ENCODE data around the gene OR5H2.
"Not testable (repeated sequence)": the region's sequence is repeated elsewhere in the genome, so short reads cannot be mapped to it uniquely, and the experiment has no call there.

The OR5H2 gene

DNA sequence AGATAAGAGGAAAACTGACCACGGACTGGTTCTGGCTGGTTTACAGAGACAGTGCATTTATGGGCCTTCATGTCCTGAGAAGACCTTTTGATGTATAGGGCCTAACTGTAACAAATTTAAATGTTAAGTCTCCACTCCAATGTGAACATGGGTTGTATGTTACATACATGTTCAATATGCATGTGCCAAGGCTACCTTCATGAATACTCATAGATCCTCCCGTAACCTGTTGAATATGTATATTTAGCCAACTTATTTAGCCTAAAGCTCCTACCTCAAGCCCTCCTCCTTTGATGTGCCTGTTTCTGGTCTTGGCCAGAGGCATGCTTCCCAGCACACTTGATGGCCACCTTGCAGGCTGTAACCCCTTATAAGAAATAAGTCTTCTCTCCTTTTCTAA, at the start of gene OR5H2:
OR5H2 (plus strand) TSS at position 301 of the 400 bp plus-strand sequence. CDS start 398 bp downstream, outside the sequence.
- DNase-seq (ENCODE audit: low read depth in 2 of 2) = no peak

DNA sequence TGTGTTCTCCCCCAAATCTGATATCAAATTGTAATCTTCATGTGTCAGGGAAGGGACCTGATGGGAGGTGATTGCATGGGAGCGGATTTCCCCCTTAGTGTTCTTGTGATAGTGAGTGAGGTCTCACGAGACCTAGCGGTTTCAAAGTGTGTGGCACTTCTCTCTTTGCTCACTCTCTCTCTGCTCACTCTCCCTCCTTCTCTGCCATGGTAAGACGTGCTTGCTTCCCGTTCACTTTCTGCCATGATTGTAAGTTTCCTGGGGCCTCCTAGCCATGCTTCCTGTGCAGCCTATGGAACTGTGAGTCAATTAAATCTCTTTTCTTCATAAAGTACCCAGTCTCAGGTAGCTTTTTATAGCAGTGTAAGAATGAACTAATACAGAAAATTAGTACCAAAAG, 48.8 kb upstream of the OR5H2 start:
- no peak for DNase-seq (ENCODE audit: low read depth in 2 of 2)

DNA sequence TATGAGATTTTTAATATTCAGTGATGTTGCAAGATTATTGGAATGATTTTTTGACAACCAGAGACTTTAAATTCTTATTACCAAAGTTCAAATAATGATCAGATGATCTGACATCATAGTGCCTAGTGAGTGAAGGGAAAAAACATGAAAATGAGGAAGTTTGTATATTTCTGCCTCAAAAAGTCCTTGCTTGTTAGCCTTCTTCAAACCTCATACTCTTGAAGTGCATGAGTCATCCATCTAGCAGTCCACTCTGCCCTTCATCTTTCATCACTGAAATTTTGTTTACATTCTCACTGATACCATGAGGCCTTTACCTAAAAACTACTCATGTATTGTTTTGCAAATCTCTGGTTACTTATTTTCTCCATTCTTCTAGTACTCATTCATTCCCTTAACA, 42.2 kb upstream of the OR5H2 start:
- DNase-seq (ENCODE audit: low read depth in 2 of 2) = no peak

DNA sequence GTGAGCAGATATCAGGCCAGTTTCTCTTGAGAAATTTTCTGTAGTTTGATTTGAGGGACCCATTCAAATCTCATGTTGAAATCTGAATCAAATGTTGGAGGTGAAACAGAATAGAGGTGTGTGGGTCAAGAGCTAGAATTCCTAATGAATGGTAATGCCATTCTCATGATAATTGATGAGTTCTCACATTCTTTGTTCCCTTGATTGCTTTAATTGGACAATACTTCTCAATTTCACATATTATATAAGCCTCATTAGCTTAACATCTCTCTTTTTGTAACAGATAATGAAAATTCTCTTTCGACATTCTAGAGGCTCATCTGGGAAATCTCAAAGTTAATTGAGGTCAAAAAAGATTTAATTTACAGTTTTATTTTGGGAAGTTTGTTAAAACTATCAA, 40.1 kb upstream of the OR5H2 start:
- no peak for DNase-seq (ENCODE audit: low read depth in 2 of 2)

DNA sequence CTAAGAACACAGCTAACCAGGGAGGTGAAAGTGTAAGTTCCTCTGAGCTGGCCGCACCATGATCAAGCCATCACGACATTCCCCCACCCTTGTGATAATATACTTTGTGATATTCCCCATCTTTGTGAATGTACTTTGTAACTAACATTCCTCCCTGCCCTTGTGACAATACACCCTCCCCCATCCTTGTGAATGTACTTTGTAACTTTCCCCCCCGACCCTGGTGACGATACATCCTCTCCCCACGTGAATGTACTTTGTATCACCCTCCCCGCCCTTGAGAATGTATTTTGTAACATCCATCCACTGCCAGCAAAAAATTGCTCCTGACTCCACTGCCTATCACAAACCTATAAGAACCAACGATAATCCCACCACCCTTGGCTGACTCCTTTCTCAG, 38.5 kb upstream of the OR5H2 start:
- no peak for DNase-seq (ENCODE audit: low read depth in 2 of 2)

DNA sequence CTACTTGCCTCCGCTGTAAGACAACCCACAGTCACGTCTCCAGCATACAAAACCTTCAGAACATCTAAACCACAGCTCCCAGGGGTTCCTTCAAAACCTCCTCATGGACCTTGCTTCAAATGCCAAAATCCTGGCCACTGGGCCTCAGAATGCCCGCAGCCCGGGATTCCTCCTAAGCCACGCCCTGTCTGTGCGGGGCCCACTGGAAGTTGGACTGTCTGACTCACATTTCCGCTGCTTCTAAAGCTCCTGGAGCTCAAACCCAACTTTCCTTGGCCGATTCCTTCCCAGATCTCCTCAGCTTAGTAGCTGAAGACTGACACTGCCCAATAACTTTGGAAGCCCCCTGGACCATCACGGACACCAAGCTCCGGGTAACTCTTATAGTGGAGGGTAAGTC, 36.2 kb upstream of the OR5H2 start:
- DNase-seq (ENCODE audit: low read depth in 2 of 2) = no peak

GRCh38 chr3:98256026-98256425, 26.3 kb upstream of the OR5H2 start:
- DNase-seq (ENCODE audit: low read depth in 2 of 2) = not testable (repeated sequence)

DNA sequence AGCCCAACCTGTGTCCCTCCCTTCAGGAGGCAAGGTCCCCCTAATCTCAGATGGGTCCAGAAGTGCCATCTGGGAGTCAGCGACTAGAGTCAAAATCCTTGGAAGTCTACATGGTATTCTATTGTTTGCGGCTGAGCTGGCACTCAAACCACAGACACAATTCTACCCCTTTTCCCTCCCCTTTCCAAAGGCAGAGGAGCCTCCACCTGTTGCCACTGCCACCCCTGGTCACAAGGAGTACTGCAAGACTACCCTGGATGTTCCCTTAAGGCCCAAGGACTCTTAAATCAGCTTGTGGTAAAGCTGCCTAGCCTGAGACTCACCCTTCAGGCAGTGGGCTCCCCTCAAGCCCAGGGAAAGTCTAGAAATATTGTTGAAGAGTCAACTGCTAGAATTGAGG, 22.6 kb upstream of the OR5H2 start:
- no peak for DNase-seq (ENCODE audit: low read depth in 2 of 2)

- DNase-seq (ENCODE audit: low read depth in 2 of 2) = no peak
Observed at GRCh38 chr3:98262046-98262445, 20.3 kb upstream of the OR5H2 start.

GRCh38 chr3:98263944-98264343, 18.4 kb upstream of the OR5H2 start, which contains the start of gene OR5H6:
Gene OR5H6, plus strand, starts transcription at chr3:98264244. Its CDS starts 89 bp downstream, at chr3:98264333.
- DNase-seq (ENCODE audit: low read depth in 2 of 2) = no peak

DNA sequence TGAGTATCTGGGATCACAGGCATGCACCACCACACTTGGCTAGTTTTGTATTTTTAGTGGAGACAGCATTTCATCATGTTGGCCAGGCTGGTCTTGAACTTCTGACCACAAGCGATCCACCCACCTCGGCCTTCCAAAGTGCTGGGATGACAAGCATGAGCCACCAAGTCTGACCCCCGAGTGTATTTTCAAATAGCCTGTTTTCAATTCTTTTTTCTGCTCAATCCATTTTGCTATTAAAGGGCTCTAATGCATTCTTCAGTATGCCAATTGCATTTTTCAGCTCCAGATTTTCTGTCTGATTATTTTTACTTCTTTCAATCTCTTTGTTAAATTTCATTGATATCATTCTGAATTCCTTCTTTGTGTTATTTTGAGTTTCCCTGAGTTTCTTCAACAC, 12.5 kb upstream of the OR5H2 start:
- no peak for DNase-seq (ENCODE audit: low read depth in 2 of 2)

DNA sequence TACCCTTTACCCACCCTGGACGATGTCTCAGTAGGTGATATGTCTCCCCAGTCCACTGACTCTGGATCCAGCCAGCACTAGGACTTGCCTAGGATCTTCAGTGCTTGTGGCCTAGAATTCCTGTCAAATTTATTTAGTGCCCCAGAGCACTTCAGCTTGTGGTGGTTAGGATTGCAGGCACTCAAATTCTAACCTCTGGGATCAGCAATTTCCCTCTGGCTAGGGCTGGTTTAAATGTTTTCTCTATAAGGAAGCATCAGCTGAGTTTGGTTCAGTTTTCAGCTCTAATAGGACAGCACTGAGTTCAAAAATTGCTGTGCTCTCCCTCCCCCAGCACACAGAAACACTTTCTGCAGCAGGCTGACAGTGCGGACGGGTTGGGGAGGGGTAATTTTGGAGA, 10.2 kb upstream of the OR5H2 start:
- DNase-seq (ENCODE audit: low read depth in 2 of 2) = no peak

DNA sequence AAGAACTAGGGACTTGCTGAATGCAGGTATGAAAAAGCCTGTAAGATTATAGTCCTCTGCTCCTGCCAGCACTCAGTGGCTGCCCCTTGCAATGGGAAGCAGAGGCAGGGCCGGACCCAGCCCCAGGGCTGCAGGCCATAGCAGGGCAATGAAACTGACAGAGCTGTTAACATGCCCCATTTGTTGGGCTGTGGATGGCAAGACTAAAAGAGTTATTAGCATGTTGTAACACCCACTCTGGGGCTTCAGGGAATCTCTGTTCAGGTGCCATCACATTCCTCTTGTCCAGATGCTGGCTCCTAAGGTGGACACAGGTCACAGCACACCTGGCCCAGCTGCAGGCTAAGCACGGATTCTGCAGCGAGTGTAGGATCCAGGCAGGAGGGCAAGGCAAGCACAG, 7.4 kb upstream of the OR5H2 start:
- no peak for DNase-seq (ENCODE audit: low read depth in 2 of 2)

GRCh38 chr3:98290916-98291315, 8.6 kb downstream of the OR5H2 start:
- DNase-seq (ENCODE audit: low read depth in 2 of 2) = no peak

DNA sequence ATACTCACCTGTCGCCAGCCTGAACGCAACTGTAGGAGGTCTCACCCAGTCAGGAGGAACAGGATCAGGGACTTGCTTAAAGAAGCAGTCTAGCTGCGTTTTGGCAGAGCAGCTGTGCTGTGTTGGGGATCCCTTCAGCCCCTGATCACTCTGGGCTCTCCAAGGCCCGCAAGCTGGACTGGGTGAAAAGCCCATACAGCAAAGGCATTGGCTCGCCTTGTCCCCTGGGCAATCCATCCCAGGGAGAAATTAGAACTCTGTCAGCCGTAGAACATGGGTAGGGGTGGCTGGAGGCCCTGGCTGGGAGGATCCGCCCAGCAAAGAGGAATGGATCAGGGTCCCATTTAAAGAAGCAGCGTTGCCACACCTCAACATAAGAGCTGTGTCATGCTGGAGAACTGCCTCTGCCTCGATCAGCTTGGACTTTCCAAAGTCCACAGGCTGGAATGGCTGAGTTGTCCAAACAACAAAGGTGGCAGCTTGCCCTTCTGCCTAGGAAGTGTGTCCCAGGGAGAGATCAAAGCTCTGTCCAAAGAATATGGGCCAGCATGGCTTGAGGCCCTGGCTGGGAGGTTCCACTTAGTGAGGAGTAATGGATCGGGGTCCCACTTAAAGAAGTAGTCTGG, 9.1 kb downstream of the OR5H2 start:
- no peak for DNase-seq (ENCODE audit: low read depth in 2 of 2)

- DNase-seq (ENCODE audit: low read depth in 2 of 2) = no peak
Observed at GRCh38 chr3:98322101-98322500, 39.8 kb downstream of the OR5H2 start.

DNA sequence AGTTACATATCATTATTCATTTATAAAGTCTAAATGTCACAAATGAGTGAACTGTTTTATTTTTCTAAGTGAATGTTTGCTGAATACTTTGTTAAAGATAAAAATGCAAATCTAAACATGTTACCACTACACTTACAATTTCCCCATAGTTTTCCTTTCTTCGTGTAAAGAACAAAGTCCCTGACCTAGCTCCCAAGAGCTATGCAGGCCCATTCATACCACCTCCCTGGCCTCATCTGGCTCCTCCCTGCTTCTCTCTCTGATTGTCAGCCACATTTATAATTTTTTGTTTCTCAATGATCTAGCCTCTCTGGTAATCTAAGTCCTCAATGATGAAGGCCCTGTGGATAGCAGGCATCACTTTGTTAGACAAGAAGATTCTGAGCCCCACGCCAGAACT, 40.4 kb downstream of the OR5H2 start:
- DNase-seq (ENCODE audit: low read depth in 2 of 2) = no peak

DNA sequence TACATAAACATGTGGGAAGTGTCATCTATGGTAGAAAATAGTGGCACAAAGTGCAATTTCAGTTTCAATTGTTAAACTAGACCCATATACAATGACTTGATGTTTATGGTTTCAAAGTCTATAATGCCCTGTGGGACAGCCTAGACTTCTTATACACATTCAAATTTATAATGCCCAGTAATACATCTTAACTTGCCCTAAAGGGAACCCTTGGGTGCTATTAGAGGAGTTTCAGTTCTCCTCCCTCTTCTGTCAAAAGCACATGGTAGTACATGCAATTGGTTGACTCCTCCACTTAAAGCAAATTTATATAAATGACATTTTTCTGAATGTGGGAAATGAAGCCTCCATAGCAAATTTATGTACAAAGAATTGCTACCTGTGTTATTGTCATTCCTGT, 41.1 kb downstream of the OR5H2 start:
- DNase-seq (ENCODE audit: low read depth in 2 of 2) = no peak

DNA sequence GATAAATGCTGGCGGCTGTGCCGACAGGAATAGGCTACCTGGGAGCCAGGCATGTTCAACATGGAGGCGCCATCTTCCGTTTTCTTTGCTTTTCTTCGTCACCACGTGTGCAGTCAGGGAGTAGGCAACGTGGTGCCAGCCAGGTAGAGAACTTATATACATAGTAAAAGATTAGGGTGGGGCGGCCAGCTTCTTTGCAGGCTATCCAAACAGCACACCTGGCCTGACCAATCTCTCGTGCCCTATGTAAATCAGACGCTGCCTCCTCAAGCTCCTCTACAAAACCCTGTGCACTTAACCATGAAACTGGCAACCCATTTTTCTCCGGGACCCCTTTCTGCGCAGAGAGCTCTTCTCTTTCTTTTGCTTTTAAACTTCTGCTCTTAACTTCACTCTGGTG, 42.8 kb downstream of the OR5H2 start:
- no peak for DNase-seq (ENCODE audit: low read depth in 2 of 2)

DNA sequence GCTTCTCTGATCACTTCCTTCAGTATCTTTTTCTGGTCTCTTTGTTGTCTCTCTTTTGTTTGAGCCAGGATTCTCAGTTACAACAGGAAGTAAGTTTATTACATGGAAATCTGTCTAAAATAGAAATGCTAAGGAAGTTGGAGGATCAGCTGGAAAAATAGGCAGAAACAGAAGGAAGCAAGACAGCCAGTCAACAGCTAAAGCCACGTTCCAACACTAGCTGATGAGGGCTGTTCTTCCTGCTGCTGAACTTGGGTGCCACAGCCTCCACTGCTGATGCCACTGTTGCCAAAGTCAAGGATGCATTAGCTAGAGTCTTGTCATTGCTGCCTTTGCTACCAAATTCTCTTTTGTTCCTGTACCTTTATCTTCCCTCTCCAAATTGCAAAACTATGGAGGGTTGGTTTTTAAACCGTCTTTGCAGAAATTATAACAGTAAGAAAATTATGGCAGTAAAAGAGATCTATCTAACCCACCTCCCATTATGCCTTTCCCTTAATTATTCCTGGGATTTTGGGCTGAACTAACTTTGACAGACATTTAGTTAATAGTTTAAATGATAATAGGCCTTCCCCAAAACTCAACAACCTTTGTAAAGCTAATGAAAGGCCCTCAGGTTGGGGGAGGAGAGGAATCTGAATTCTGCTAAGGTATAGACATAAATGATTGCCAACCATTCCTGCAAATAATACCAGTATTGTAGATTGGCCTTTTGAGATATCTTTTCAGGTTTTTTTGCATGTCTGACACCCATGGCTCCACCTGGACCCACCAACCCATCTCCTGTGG, 44.0 kb downstream of the OR5H2 start:
- no peak for DNase-seq (ENCODE audit: low read depth in 2 of 2)

DNA sequence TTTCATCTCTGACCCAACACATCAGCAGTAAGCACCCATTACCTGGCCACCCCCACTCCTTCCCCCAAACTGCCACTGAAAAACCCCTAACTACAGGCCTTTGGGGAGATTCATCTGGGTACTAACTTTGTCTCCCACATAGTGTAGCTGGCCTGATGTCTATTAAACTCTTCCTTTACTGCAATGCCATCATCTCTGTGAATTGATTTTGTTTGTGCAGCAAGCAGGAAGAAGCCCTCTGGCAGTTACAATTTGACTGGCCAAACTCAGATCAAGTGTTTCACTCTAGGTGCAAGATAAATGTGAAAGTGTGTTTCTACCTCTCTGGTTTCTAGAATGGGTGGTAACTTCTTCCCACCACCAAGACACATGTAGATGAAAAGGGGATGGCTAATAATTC, 44.6 kb downstream of the OR5H2 start:
- DNase-seq (ENCODE audit: low read depth in 2 of 2) = no peak

- no peak for DNase-seq (ENCODE audit: low read depth in 2 of 2)
Observed at GRCh38 chr3:98328933-98329332, 46.6 kb downstream of the OR5H2 start.

GRCh38 chr3:98329392-98330124, 47.3 kb downstream of the OR5H2 start:
- no peak for DNase-seq (ENCODE audit: low read depth in 2 of 2)

Measured in stimulated activated CD4-positive, alpha-beta T cell treated with anti-CD3 and anti-CD28 coated beads, Interleukin-1b, Interleukin-23, amount 100 ng/mL, for 1 hour (primary cell).